Measurements from ENCODE around the gene PDE6B. TPM values are rescaled to one million over a fixed set of nuclear protein-coding genes. Genes with fewer than 3 reads are reported as not detected.

Gene PDE6B
- total and polyA plus RNA-seq, 2 experiments from 2014 or later: 17.3 to 26.1 TPM

GRCh38 chr4:649293-649625 lies 23.9 kb downstream of the PDE6B start:
- no peak for DNase-seq (ENCODE audit: low spot score)
- TF ChIP-seq EZH2 (IDR thresholded peaks at IDR 0.05; ENCODE audit: borderline replicate concordance) (no peak), EZH2phosphoT487 (IDR thresholded peaks at IDR 0.05; ENCODE audit: low read depth, severe bottlenecking, unreplicated experiment) (no peak), CTCF (IDR thresholded peaks at IDR 0.05; ENCODE audit: poor library complexity) (no peak)
- Histone ChIP-seq H2AFZ (no peak overlapping the region), H3K36me3 (replicated peaks; ENCODE audit: insufficient read depth, low read depth) (no peaks in the 10 kb centered on the region), H3K4me3 (no peak overlapping the region), H3K79me2 (no peaks in the 10 kb centered on the region), H3K9me3 (ENCODE audit: low read depth) (no peaks in the 10 kb centered on the region), H3K27ac (no peak overlapping the region), H3K4me2 (no peak overlapping the region), H3K9me2 (replicated peaks; ENCODE audit: insufficient read depth) (no peaks in the 10 kb centered on the region), H3K4me1 (ENCODE audit: insufficient read depth) (no peaks in the 10 kb centered on the region), H4K20me1 (ENCODE audit: insufficient read depth, poor library complexity, severe bottlenecking) (no peaks in the 10 kb centered on the region), H3K27me3 (no peaks in the 10 kb centered on the region)
- 92% methylated on average over 7 of the region's 7 CpGs for WGBS (ENCODE audit: low lambda C conversion rate, missing lambda C conversion rate)

- no peak overlapping the region for H2AFZ ChIP-seq
- DNase-seq (ENCODE audit: low spot score): no peak
- no peaks in the 10 kb centered on the region for H3K9me2 ChIP-seq (replicated peaks; ENCODE audit: insufficient read depth)
- H3K27ac ChIP-seq: no peak overlapping the region
- H3K9me3 ChIP-seq (ENCODE audit: low read depth): no peaks in the 10 kb centered on the region
- no peaks in the 10 kb centered on the region for H4K20me1 ChIP-seq (ENCODE audit: insufficient read depth, poor library complexity, severe bottlenecking)
- TF ChIP-seq EZH2phosphoT487 (IDR thresholded peaks at IDR 0.05; ENCODE audit: low read depth, severe bottlenecking, unreplicated experiment) (no peak), CTCF (IDR thresholded peaks at IDR 0.05; ENCODE audit: poor library complexity) (no peak), EZH2 (IDR thresholded peaks at IDR 0.05; ENCODE audit: borderline replicate concordance) (no peak)
- no peaks in the 10 kb centered on the region for H3K36me3 ChIP-seq (replicated peaks; ENCODE audit: insufficient read depth, low read depth)
- WGBS (ENCODE audit: low lambda C conversion rate, missing lambda C conversion rate): 96% methylated on average over 13 of the region's 13 CpGs
- no peak overlapping the region for H3K4me3 ChIP-seq
- H3K27me3 ChIP-seq: no peaks in the 10 kb centered on the region
- no peaks in the 10 kb centered on the region for H3K4me1 ChIP-seq (ENCODE audit: insufficient read depth)
- H3K4me2 ChIP-seq: no peak overlapping the region
- H3K79me2 ChIP-seq: no peaks in the 10 kb centered on the region
These were observed 24.5 kb downstream of the PDE6B start for GRCh38 chr4:649751-650310.

GRCh38 chr4:650461-650860 lies 25.1 kb downstream of the PDE6B start:
- H3K4me3 ChIP-seq: no peak overlapping the region
- 92% methylated on average over 18 of the region's 18 CpGs for WGBS (ENCODE audit: low lambda C conversion rate, missing lambda C conversion rate)
- H3K9me3 ChIP-seq (ENCODE audit: low read depth): no peaks in the 10 kb centered on the region
- TF ChIP-seq EZH2phosphoT487 (IDR thresholded peaks at IDR 0.05; ENCODE audit: low read depth, severe bottlenecking, unreplicated experiment) (no peak), EZH2 (IDR thresholded peaks at IDR 0.05; ENCODE audit: borderline replicate concordance) (no peak), CTCF (IDR thresholded peaks at IDR 0.05; ENCODE audit: poor library complexity) (no peak)
- H3K79me2 ChIP-seq: no peaks in the 10 kb centered on the region
- no peaks in the 10 kb centered on the region for H3K4me1 ChIP-seq (ENCODE audit: insufficient read depth)
- no peak overlapping the region for H3K27ac ChIP-seq
- H3K4me2 ChIP-seq: no peak overlapping the region
- no peaks in the 10 kb centered on the region for H3K36me3 ChIP-seq (replicated peaks; ENCODE audit: insufficient read depth, low read depth)
- no peak overlapping the region for H2AFZ ChIP-seq
- H3K9me2 ChIP-seq (replicated peaks; ENCODE audit: insufficient read depth): no peaks in the 10 kb centered on the region
- H3K27me3 ChIP-seq: no peaks in the 10 kb centered on the region
- no peaks in the 10 kb centered on the region for H4K20me1 ChIP-seq (ENCODE audit: insufficient read depth, poor library complexity, severe bottlenecking)
- no peak for DNase-seq (ENCODE audit: low spot score)
